ENCODE results near the gene REXO5. TPM values are rescaled to one million over a fixed set of nuclear protein-coding genes. Genes with fewer than 3 reads are reported as not detected.
"Not testable (repeated sequence)": the region's sequence is repeated elsewhere in the genome, so short reads cannot be mapped to it uniquely, and the experiment has no call there.

The REXO5 gene
- total and polyA plus RNA-seq, 2 of the 13 experiments (the other 11 are each of a cell fraction or from before 2014, with no cell fraction given) = 5.9 to 13.1 TPM

GRCh38 chr16:20860361-20860760 lies 54.0 kb downstream of the REXO5 start (continued):
- TF ChIP-seq MEIS2 (CRISPR knock-in tag; IDR thresholded peaks at IDR 0.05) = no peak

GRCh38 chr16:20860995-20861394 lies 54.7 kb downstream of the REXO5 start:
- DNase-seq (ENCODE audit: low spot score); H3K9me3 ChIP-seq (ENCODE audit: low read length); ATAC-seq; H3K9ac ChIP-seq (ENCODE audit: insufficient read depth, low read depth, low read length); H2AFZ ChIP-seq (ENCODE audit: low read length); CTCF ChIA-PET (ENCODE audit: low intra/inter-chr PET ratio, low total read pairs); H3K4me1 ChIP-seq (ENCODE audit: insufficient read depth, low read length); H3K27ac ChIP-seq (ENCODE audit: extremely low read length, insufficient read depth, low read length); POLR2A ChIA-PET; H3K27me3 ChIP-seq (ENCODE audit: control insufficient read depth in 1 of 2, insufficient read depth in 2 of 2, low read length in 2 of 2); BruUV-seq (replicated peaks); FAIRE-seq; H4K20me1 ChIP-seq (ENCODE audit: insufficient read depth, low read length); H3K4me2 ChIP-seq (ENCODE audit: low read depth, low read length); in situ Hi-C loops (cut with HindIII; ENCODE audit: extremely low pct_ligation_motif_present, low pct_unique_long_range_greater_than_20kb); H3K4me3 ChIP-seq (replicated peaks in 1 of 3; ENCODE audit: insufficient read depth in 1 of 3, low read depth in 2 of 3, low read length in 3 of 3); intact Hi-C loops (cut with micrococcal nuclease; ENCODE audit: unreplicated experiment): not testable (repeated sequence)
- Histone ChIP-seq H3K79me2 (ENCODE audit: insufficient read depth, low read length) (peaks cover 25% of the 10 kb centered on the region), H3K36me3 (replicated peaks in 1 of 2; ENCODE audit: control insufficient read depth in 1 of 2, insufficient read depth in 2 of 2, low read length in 2 of 2) (peaks cover 29 to 46% of the 10 kb centered on the region in 2 experiments)
- WGBS (ENCODE audit: low lambda C conversion rate) = 100% methylated on average over 4 of the region's 4 CpGs

GRCh38 chr16:20862162-20862960 lies 56.0 kb downstream of the REXO5 start:
- Histone ChIP-seq H2AFZ (ENCODE audit: low read length) (no peak overlapping the region), H3K4me2 (ENCODE audit: low read depth, low read length) (no peak overlapping the region), H3K4me1 (ENCODE audit: insufficient read depth, low read length) (peaks cover 17% of the 10 kb centered on the region), H3K27me3 (ENCODE audit: control insufficient read depth in 1 of 2, insufficient read depth in 2 of 2, low read length in 2 of 2) (no peaks in the 10 kb centered on the region), H4K20me1 (ENCODE audit: insufficient read depth, low read length) (no peaks in the 10 kb centered on the region), H3K9me3 (ENCODE audit: low read length) (no peaks in the 10 kb centered on the region), H3K27ac (ENCODE audit: extremely low read length, insufficient read depth, low read length) (no peak overlapping the region), H3K79me2 (ENCODE audit: insufficient read depth, low read length) (peaks cover 38% of the 10 kb centered on the region), H3K4me3 (replicated peaks in 1 of 3; ENCODE audit: insufficient read depth in 1 of 3, low read depth in 2 of 3, low read length in 3 of 3) (no peak overlapping the region), H3K9ac (ENCODE audit: insufficient read depth, low read depth, low read length) (no peak overlapping the region), H3K36me3 (replicated peaks in 1 of 2; ENCODE audit: control insufficient read depth in 1 of 2, insufficient read depth in 2 of 2, low read length in 2 of 2) (peaks cover 27 to 40% of the 10 kb centered on the region in 2 experiments)
- 97% methylated on average over 21 of the region's 21 CpGs for WGBS (ENCODE audit: low lambda C conversion rate)
- POLR2A ChIA-PET = interaction anchor here (0.8 kb wide), 1 partner anchor 56 kb away, joined by 4 read pairs; the partner anchor contains the start of genes ERI2 and REXO5
- intact Hi-C loops (cut with micrococcal nuclease; ENCODE audit: unreplicated experiment) = no loop called here
- DNase-seq (ENCODE audit: low spot score) (no peak), ATAC-seq (no peak), FAIRE-seq (no peak)
- in situ Hi-C loops (cut with HindIII; ENCODE audit: extremely low pct_ligation_motif_present, low pct_unique_long_range_greater_than_20kb) = no loop called here
- no TSS peak for BruUV-seq (replicated peaks)
- CTCF ChIA-PET (ENCODE audit: low intra/inter-chr PET ratio, low total read pairs) = no interaction called here
- peak; percentile 21; the same call in 1 of the 2 replicates for TF ChIP-seq ZNF333 (CRISPR knock-in tag; IDR thresholded peaks at IDR 0.05; ENCODE audit: borderline replicate concordance)
- no peak for TF ChIP-seq CEBPZ (IDR thresholded peaks at IDR 0.05; ENCODE audit: low read length)
- TF ChIP-seq TFDP2 (CRISPR knock-in tag; IDR thresholded peaks at IDR 0.05) = no peak
- TF ChIP-seq ZBTB7A (CRISPR knock-in tag; IDR thresholded peaks at IDR 0.05) = no peak
- no peak for TF ChIP-seq ZNF850 (CRISPR knock-in tag; conservative IDR thresholded peaks at IDR 0.05)

Data from HepG2 (cell line).